Subcutaneous adipose tissue (tissue), 4 donors: ENCODE data around the gene NEK6. TPM values are rescaled to one million over a fixed set of nuclear protein-coding genes. Genes with fewer than 3 reads are reported as not detected.

Experiments
- CTCF ChIP-seq: fragments of 450-650 bp; IDR thresholded peaks from one replicate; pipeline ENCODE4 v1.5.1; 2016; ENCODE audit warnings: low read depth, mild to moderate bottlenecking, control low read depth, antibody characterized with exemption, moderate library complexity
- total RNA-seq, 4 donors: library from RNA; depleted of rRNA; stranded (reverse); fragments of >200 nt; gene quantifications; one replicate each; pipeline ENCODE4 v1.1.0, GENCODE V29; 2016

NEK6 gene
- total RNA-seq, 4 donors from 2014 or later = 18.5 to 38.2 (median 27.0) TPM

GRCh38 chr9:124214116-124214515 is 43.6 kb upstream of the NEK6 start:
- TF ChIP-seq CTCF = no peak

GRCh38 chr9:124214596-124215367 is 43.0 kb upstream of the NEK6 start:
- TF ChIP-seq CTCF = no peak

- no peak for TF ChIP-seq CTCF
These were observed 42.3 kb upstream of the NEK6 start for GRCh38 chr9:124215368-124215910.

GRCh38 chr9:124215956-124216355 is 41.8 kb upstream of the NEK6 start:
- no peak for TF ChIP-seq CTCF

- TF ChIP-seq CTCF = no peak
These were observed 41.1 kb upstream of the NEK6 start for GRCh38 chr9:124216474-124217176.

- no peak for TF ChIP-seq CTCF
These were observed 39.8 kb upstream of the NEK6 start for GRCh38 chr9:124217836-124218437.

- no peak for TF ChIP-seq CTCF
These were observed 39.2 kb upstream of the NEK6 start for GRCh38 chr9:124218438-124218982.
